COLO668 (cell line): ENCODE data around the gene RBKS.
A peak's percentile ranks its signal among the peaks of the same experiment; 100 is the strongest.
"Not testable (repeated sequence)": the region's sequence is repeated elsewhere in the genome, so short reads cannot be mapped to it uniquely, and the experiment has no call there.

Experiments
- DNase-seq: peaks from one replicate; lab custom pipeline; 2025; ENCODE audit not compliant: unreplicated experiment; lab: John Stamatoyannopoulos, UW

Gene RBKS

DNA sequence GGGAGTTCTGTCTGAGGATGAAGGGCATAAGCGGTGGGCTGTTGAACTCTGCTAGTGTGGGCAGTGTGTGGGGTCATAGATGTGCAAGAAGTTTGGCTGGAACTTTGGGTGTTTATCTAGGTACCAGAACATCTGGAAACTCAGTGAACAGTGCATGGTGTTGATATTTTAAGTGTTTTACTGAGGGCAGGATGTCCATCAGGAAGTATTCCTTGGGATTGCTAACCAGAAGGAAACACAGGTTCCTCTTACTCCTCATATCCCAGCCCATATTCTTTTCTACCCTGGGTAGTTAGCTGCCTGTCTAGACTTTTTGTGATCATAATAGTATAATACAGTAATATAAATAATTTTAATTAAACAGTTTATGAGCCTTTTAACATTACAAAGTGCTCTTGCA lies 15.9 kb upstream of the RBKS start:
- no peak for DNase-seq

DNA sequence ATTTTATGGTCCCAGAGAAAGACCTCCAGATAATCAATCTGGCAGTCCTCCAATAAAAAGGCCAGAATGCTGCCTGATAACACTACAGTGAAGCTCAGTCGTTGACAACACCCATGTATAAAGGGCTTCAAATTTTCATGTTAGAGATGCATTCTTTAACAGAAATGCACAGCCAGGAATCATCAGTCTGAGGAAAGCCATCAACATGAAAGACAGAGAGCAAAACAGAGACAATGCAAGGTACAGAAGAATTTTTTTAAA lies 14.1 kb upstream of the RBKS start:
- DNase-seq: no peak

- DNase-seq: no peak
Measured at GRCh38 chr2:27903649-27904404, 13.6 kb upstream of the RBKS start.

- no peak for DNase-seq
Measured at GRCh38 chr2:27903018-27903417, 12.8 kb upstream of the RBKS start.

DNA sequence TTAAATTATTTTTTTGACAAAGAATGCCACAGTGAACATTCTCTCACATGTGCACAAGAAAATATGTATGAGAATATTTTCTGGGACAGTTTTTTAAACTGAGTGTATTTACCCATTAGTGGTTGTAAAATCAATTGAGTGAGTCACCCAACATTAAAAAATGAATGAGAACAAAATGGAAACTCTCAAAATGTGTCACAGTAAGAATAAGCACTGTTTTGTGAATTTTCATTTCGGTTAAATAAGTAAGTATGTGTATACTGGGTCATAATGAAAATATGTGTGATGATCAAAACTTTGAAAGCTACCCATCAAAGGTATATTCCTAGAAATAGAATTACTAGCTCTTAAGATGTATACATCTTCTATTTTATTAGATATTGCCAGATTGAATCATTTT lies 11.9 kb upstream of the RBKS start:
- DNase-seq: no peak

- no peak for DNase-seq
Measured at GRCh38 chr2:27901234-27901633, 11.0 kb upstream of the RBKS start.

- no peak for DNase-seq
Measured at GRCh38 chr2:27897717-27898116, 7.5 kb upstream of the RBKS start.

- DNase-seq: no peak
Measured at GRCh38 chr2:27893006-27893405, 2.8 kb upstream of the RBKS start.

DNA sequence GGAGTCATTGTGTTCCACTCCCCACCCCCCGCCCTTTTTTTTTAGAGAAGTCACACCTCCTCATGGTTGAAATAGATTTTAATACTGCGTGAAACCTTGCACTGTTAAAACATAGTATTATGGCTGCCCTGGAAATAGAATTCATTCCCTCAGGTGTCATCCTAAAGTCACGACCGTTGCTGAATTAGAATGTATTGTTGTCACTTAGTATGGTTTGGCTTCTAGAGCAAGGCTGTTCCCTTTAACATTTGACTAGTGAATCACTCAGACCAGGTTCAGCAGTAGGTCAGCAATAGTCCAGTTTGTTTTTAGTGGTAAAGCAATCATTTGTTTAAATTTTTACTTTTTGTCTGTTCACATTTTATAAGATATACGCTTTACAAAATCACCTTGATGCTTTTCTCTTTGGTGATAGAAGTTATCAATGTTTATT lies 1.5 kb upstream of the RBKS start:
- DNase-seq: no peak

DNA sequence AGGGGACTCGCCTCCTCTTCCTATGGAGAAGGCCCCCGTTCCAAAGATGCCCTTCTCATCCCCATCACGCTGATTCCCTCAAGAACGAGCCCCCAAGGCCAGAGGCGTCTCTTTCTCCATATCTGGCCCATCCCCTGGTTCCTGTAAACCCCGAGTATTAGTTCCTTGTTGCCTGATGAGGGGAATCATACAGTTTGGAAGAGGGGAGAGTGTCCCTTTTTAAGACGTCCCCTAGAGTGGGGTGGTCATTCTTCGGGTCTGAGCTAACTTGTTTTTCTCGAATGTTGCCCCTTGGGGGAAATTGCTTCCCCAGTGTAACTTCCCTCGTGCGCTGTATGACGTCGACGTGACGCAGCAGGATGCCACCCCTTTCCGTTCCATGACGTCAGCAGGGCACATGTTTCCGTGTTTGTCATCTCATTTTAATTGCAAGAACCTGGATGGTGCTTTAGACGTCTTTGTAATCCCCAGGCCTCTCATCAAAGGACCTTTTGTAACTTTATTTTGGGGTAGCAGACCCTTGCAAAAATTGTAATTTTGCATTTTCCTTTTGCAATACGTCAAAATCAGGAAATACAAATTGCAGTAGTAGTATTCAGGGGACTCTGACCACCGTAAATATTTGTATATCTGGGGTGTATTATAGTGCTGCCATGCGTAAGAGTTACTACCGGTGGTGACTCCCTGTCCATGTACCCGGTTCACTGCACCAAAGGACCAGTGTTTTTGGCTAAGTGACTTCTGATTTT lies 911 bp upstream of the RBKS start:
- DNase-seq: peak; percentile 85

- no peak for DNase-seq
Measured at GRCh38 chr2:27889774-27890145, 427 bp downstream of the RBKS start.

DNA sequence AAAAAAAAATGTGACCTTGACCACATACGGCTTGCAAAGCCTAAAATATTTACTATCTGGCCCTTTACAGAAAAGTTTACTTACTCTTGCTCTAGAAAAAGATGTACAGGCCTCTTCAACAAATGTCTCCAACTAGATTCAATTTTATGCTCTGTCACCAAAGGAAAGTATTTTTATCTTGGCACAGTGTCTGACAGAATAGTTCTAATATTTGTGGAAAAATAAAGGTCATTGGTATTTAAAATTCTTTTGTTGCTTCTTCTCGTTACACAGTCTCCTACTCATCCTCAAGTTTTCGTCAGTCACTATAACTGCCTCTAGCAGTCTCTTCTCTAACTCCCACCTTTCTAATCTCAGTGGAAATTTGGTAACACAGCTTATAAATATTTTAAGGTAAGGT lies 1.4 kb downstream of the RBKS start:
- DNase-seq: no peak

GRCh38 chr2:27887830-27888229 lies 2.4 kb downstream of the RBKS start:
- no peak for DNase-seq

GRCh38 chr2:27887111-27887510 lies 3.1 kb downstream of the RBKS start:
- DNase-seq: no peak

DNA sequence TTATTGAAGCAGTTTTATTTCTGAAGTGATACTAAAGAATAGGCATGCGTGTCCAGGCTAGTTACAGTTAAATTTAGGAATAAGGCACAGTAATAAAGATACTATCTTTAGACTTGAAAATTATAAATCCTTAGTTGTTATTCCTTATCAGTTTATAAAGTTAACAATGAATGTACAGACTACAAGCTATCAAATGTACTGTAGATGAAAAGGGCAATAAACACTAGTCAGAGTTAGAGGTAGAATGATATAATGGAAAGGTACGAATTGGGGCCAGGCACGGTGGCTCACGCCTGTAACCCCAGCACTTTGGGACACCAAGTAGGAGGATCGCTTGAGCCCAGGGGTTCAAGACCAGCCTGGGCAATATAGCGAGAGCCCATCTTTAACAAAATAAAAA lies 3.9 kb downstream of the RBKS start:
- no peak for DNase-seq

- DNase-seq: no peak
Measured at GRCh38 chr2:27885661-27886060, 4.5 kb downstream of the RBKS start.

- no peak for DNase-seq
Measured at GRCh38 chr2:27885234-27885633, 5.0 kb downstream of the RBKS start.

GRCh38 chr2:27884601-27885000 lies 5.6 kb downstream of the RBKS start:
- DNase-seq: no peak

DNA sequence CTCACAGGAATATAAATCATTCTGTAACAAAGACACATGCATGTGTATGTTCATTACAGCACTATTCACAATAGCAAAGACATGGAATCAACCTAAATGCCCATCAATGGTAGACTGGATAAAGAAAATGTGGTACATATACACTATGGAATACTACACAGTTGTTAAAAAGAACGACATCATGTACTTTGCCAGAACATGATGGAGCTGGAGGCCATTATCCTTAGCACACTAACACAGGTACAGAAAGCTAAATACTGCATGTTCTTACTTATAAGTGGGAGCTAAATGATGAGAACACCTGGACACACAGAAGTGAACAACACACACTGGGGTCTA lies 7.6 kb downstream of the RBKS start:
- not testable (repeated sequence) for DNase-seq

DNA sequence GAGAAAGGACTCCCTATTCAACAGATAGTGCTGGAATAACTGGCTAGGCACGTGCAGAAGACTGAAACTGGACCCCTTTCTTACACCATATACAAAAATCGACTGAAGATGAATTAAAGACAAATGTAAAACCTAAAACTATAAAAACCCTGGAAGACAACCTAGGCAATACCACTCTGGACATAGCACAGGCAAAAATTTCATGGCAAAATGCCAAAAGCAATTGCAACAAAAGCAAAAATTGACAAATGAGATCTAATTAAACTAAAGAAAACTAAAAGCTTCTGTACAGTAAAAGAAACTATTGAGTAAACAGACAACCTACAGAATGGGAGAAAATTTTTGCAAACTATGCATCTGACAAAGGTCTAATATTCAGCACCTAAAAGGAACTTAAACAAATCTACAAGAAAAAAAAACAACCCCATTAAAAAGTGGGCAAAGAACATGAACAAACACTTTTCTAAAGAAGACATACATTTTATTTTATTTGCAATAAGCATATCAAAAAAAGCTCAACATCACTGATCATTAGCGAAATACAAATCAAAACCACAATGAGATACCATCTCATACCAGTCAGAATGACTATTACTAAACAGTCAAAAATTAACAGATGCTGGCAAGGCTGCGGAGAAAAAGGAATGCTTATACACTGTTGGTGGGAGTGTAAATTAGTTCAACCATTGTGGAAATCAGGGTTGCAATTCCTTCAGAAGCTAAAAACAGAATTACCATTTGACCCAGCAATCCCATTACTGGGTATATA lies 8.2 kb downstream of the RBKS start:
- DNase-seq: not testable (repeated sequence)

GRCh38 chr2:27878825-27879224 lies 11.4 kb downstream of the RBKS start:
- DNase-seq: no peak
